ENCODE results near the gene RNFT2.
"Not testable (repeated sequence)": the region's sequence is repeated elsewhere in the genome, so short reads cannot be mapped to it uniquely, and the experiment has no call there.

The RNFT2 gene

DNA sequence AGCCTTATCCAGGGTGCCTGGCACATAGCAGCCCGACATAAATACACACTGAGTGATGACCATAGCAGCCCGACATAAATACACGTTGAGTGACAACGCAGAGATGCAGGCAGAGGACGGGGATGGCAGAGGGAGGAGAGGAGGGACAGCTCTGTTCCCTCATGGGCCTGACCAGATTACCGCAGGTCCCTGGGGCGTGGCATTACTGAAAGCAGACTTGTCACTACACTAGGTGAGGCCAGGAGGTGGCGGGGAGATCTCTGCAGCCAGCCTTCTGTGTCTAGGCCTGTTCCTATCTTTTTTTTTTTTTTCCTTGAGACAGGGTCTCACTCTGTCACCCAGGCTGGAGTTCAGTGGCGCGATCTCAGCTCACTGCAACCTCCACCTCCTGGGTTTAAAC lies 74.1 kb downstream of the RNFT2 start:
- no peak for DNase-seq

GRCh38 chr12:116813271-116814041 lies 75.3 kb downstream of the RNFT2 start:
- DNase-seq, result no peak
- intact Hi-C loops (cut with DNase I), result no loop called here

More for the DNA sequence above, 74.1 kb downstream of the RNFT2 start:
- intact Hi-C loops (cut with DNase I), result no loop called here

DNA sequence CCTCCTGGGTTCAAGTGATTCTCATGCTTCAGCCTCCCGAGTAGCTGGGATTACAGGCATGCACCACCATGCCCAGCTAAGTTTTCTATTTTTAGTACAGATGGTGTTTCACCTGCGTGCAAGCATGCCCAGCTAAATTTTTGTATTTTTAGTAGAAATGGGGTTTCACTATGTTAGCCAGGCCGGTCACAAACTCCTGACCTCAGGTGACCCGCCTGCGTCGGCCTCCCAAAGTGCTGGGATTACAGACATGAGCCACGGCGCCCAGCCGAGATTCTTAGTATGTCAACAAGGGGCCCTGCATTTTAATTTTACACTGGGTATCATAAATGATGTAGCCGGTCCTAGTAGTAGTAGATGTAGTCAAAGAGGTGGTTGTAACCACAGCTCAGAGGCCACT lies 76.7 kb downstream of the RNFT2 start:
- intact Hi-C loops (cut with DNase I), result loop anchor here (5.0 kb wide), 1 partner anchor 77 kb away; the partner anchor contains the start of genes RNFT2 and SPRING1
- not testable (repeated sequence) for DNase-seq

- DNase-seq, result peak in 14 of 42 donors; percentile 6 to 49 (median 19)
- intact Hi-C loops (cut with DNase I), result loop anchor here (5.0 kb wide), 1 partner anchor 81 kb away; the partner anchor contains the start of genes RNFT2 and SPRING1
Measured at GRCh38 chr12:116818341-116818856, 80.3 kb downstream of the RNFT2 start.

DNA sequence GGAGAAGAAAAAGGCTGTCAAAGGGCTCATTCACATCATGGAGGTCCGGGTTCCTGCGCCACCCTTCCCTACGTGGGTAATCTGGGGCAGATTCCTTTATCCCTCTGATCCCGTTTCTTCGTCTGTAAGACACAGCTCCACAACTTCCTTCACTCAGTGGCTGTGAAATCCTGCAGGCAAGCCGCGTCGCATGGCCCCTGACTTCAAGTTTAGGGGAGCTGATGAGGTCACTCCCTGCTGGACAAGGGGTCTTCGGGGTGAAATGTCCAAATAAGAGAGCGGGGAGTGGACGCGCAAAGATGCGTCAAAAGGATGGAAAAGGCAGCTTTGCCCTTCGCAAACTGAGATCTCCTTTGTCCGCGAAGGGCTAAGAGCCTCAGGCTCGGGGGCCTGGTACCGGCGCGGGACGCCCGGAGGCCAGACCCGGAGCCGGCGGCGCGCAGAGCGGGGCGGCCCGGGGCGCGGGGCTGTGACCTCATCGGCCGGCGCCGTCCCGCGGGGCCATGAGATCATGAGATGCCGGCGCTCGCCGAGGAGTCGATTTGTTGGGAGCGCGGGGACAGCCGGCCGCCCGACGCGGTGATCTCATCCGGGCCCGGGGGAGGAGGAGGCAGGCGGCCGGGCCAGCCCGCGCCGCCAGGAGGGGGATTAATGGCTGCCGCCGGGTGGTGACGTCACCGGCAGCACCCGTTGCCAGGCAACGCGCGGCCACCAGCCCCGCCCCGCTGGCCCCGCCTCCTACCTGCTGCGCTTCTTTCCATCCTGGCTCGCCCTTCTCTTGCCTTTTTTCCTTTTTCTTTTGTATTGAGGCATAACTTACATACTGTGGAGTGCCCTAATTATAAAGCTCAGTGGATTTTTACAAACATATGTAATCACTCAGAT lies 81.1 kb downstream of the RNFT2 start:
- peak; percentile 74 to 97 (median 93) for DNase-seq
- intact Hi-C loops (cut with DNase I), result loop anchor here (5.0 kb wide), 1 partner anchor 82 kb away; the partner anchor contains the start of genes RNFT2 and SPRING1

DNA sequence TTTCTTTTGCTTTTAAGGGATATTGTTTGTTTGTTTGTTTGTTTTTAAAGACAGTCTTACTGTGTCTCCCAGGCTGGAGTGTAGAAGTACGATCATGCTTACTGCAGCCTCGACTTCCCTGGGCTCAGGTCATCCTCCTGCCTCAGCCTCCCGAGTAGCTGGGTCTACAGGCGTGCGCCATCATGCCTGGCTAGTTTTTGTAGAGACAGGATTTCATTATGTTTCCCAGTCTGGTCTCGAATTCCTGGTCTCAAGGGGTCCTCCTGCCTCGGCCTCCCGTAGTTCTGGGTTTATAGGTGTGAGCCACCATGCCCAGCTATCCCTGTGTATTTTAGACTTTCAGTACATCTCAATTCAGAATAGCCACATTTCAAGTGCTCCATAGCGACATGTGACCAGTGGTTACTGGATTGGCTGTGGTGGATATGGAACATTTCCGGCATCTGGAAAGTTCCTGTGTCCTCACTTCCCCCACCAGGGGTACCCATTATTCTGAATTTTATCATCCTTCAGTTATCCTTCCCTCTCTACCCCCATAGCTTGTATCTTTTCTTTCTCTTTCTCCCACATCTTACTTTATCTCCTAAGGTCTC lies 82.0 kb downstream of the RNFT2 start:
- intact Hi-C loops (cut with DNase I), result no loop called here
- no peak for DNase-seq

GRCh38 chr12:116821291-116821690 lies 83.2 kb downstream of the RNFT2 start:
- intact Hi-C loops (cut with DNase I), result no loop called here
- peak in 1 of 42 donors; percentile 17 for DNase-seq

GRCh38 chr12:116827432-116827831 lies 89.3 kb downstream of the RNFT2 start:
- DNase-seq, result no peak
- intact Hi-C loops (cut with DNase I), result no loop called here

DNA sequence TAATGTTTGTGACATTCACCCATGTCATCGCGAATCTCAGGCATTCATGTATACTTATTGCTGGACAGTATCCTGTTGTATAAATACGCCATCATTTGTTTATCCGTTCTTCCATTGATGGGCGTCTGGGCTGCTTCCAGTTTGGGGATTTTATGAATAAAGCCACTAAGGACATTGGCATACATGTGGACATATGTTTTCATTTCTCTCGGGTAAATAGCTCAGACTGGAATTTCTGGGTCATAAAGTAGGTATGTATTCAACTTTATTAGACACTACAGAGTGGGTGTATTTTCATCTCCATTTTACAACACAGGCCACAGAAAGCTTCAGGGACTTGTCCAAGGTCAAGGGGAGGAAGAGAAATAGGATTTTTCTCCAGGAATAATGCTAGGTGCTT lies 94.2 kb downstream of the RNFT2 start:
- no peak for DNase-seq
- intact Hi-C loops (cut with DNase I), result no loop called here

DNA sequence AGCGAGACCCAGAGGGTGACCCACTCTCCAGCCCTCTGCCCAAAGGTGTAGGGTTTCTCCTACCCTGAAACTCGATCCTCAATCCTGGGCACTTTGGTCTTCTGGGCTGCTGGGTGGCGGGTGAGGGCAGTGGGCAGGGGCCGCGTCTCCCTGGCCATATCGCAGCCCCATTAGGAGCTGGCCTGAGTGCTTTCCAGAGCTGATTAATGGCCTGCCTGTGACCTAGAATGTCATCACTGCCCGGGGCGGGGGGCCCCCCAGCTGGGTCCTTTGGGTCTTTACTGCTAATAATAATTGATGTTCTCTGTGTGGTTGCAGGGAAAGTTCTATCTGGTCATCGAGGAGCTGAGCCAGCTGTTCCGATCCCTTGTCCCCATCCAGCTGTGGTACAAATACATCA lies 95.4 kb downstream of the RNFT2 start:
- DNase-seq, result no peak
- intact Hi-C loops (cut with DNase I), result no loop called here

DNA sequence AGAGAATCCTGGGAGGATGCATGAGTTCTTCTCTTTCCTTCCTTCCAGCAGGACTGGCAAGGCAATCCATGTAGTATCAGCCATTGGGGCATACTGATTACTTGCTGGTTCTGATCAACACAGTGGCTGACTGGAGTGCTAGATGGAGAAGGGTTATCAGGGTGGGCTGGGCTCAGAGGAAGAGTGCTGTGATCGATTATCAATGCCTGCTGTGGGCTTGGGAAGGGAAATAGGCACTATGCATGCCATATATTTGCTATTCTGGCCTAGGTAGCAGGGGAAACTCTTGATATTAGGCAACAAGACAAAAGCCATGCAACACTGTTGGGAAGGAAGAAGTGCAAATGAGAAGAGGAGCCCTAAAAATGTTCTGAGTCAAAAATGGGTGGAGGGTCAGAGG lies 97.4 kb downstream of the RNFT2 start:
- intact Hi-C loops (cut with DNase I), result no loop called here
- no peak for DNase-seq

DNA sequence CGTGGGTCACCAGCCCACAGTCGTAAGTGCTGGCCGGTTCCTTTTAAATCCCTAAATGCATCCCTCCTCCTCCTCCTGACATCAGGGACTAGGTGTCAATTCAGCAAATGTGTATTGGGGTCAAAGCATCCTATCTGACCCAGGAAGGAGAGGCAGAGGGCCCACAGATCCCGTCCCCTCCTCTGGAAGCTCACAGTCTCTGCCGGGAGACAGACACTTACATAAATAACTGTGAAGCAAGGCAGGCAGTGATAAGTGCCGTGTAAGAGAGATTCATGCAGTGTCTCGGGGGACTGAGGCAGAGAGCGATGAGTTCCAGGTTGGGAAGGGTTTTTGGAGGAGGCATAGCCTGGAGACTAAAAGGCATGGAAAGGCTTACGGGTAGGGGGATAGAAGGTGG lies 99.0 kb downstream of the RNFT2 start:
- no peak for DNase-seq
- intact Hi-C loops (cut with DNase I), result no loop called here

GRCh38 chr12:116838365-116838764 lies 100.2 kb downstream of the RNFT2 start:
- peak in 13 of 42 donors; percentile 21 to 68 (median 35) for DNase-seq
- intact Hi-C loops (cut with DNase I), result no loop called here

DNA sequence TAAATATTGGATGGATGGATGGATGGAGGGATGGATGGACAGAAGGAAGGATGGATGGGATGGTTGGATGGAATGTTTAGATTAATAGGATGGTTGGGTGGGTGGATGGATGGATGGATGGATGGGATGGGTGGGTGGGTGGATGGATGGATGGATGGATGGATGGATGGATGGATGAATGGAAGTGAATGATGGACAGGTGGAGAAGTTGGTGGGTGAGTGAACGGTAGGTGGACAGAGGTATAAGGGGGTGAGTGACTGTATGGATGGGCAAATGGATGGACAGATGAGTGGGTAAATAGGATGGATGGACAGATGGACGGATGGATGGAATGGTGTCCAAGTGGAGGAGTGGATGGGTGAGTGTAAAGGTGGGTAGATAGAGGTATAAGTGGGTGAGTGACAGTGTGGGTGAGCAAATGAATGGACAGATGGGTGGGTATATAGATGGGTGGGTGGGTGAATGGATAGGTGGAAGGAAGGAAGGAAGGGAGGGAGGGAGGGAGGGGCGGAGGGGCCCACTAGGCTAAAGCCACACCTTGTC lies 101.2 kb downstream of the RNFT2 start:
- DNase-seq, result no peak
- intact Hi-C loops (cut with DNase I), result no loop called here

DNA sequence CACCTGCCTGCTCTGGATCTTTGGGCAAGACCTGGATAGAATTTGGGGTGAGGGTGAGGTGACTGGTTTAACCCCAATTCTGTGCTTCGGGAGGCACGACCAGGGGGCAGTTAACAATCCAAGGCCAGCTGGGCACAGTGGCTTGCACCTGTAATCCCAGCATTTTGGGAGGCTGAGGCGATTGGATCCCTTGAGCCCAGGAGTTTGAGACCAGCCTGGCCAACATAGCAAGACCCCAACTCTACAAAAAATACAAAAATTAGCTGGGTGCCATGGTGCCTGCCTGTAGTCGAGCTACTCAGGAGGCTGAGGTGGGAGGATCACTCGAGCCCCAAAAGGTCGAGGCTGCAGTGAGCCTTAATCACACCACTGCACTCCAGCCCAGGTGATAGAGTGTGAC lies 105.0 kb downstream of the RNFT2 start:
- DNase-seq, result no peak
- intact Hi-C loops (cut with DNase I), result no loop called here

DNA sequence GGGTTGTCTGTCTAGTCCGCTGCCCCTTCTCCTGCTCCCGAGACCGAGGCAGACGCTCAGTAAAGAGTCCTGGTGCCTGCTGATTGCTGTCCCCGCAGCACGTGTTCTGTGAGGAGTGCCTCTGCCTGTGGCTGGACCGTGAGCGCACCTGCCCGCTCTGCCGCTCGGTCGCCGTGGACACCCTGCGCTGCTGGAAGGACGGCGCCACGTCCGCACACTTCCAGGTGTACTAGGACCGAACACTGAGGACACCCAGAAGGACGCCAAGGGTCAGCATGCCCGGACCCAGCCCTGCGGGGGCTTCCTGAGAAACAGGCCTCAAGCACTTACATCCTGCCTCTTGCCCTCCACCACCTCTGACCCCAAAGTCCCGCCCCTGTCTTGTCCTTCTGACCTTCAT lies 111.1 kb downstream of the RNFT2 start:
- intact Hi-C loops (cut with DNase I), result no loop called here
- DNase-seq, result no peak

DNA sequence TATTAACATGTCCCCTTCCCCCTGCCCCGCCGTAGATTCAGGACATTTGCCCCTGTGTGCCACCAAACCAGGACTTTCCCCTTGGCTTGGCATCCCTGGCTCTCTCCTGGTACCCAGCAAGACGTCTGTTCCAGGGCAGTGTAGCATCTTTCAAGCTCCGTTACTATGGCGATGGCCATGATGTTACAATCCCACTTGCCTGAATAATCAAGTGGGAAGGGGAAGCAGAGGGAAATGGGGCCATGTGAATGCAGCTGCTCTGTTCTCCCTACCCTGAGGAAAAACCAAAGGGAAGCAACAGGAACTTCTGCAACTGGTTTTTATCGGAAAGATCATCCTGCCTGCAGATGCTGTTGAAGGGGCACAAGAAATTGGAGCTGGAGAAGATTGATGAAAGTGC lies 114.2 kb downstream of the RNFT2 start:
- intact Hi-C loops (cut with DNase I), result no loop called here
- DNase-seq, result no peak

DNA sequence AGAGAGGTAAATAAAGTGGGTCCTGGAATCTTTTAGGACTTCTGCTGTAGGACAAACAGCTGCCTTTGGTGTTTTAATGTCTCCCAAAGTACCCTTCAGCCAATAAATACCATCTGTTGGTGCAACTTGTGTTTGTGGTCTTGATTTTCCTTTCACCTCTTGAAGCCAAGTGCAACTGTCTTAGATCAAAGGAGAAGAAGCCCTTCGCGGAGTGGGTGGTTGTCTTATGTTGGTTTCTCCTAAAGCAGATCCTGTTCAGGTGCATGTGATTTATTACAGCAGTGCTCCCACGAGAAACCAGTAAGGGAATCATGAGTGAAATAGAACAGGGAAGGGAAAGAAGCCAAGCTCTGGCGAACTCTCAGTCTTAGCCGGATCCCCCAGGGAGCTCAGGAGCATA lies 115.4 kb downstream of the RNFT2 start:
- peak in 3 of 42 donors; percentile 22 to 41 (median 39) for DNase-seq
- intact Hi-C loops (cut with DNase I), result no loop called here
